ENCODE results near the gene KCNAB2.

The KCNAB2 gene

GRCh38 chr1:6091823-6092109 lies 46.1 kb downstream of the KCNAB2 start:
- Histone ChIP-seq H3K9ac (ENCODE audit: low read length) (no peak overlapping the region), H3F3A (ENCODE audit: insufficient read depth, low read length) (no peaks in the 10 kb centered on the region), H3K27me3 (replicated peaks; ENCODE audit: insufficient read depth, low read length) (no peaks in the 10 kb centered on the region), H3K4me2 (ENCODE audit: low read depth, low read length) (no peak overlapping the region), H4K20me1 (ENCODE audit: insufficient read depth, low read length) (no peaks in the 10 kb centered on the region), H3K36me3 (replicated peaks; ENCODE audit: insufficient read depth, low read length) (no peaks in the 10 kb centered on the region; the same call in 1 of the 2 replicates), H3K4me3 (ENCODE audit: low read length) (no peak overlapping the region), H3K79me2 (ENCODE audit: low read length) (no peaks in the 10 kb centered on the region), H3K4me1 (ENCODE audit: low read length) (no peaks in the 10 kb centered on the region), H3K9me2 (replicated peaks; ENCODE audit: insufficient read depth, low read length) (no peaks in the 10 kb centered on the region), H3K9me3 (replicated peaks; ENCODE audit: insufficient read depth, low read length) (no peaks in the 10 kb centered on the region), H2AFZ (ENCODE audit: low read length) (no peak overlapping the region), H3K27ac (ENCODE audit: low read length) (no peak overlapping the region)
- TF ChIP-seq CTCF (IDR thresholded peaks at IDR 0.05; ENCODE audit: low read length) = no peak
- no peak for TF ChIP-seq EZH2phosphoT487 (IDR thresholded peaks at IDR 0.05; ENCODE audit: low read length)
- no peak for TF ChIP-seq EZH2 (optimal IDR thresholded peaks at IDR 0.05; ENCODE audit: low read depth, low read length)
- DNase-seq = no peak

GRCh38 chr1:6092211-6092610 lies 46.5 kb downstream of the KCNAB2 start:
- Histone ChIP-seq H2AFZ (ENCODE audit: low read length) (no peak overlapping the region), H3K27me3 (replicated peaks; ENCODE audit: insufficient read depth, low read length) (no peaks in the 10 kb centered on the region), H4K20me1 (ENCODE audit: insufficient read depth, low read length) (no peaks in the 10 kb centered on the region), H3K36me3 (replicated peaks; ENCODE audit: insufficient read depth, low read length) (no peaks in the 10 kb centered on the region; the same call in 1 of the 2 replicates), H3K9me2 (replicated peaks; ENCODE audit: insufficient read depth, low read length) (no peaks in the 10 kb centered on the region), H3K4me2 (ENCODE audit: low read depth, low read length) (no peak overlapping the region), H3K9ac (ENCODE audit: low read length) (no peak overlapping the region), H3K27ac (ENCODE audit: low read length) (no peak overlapping the region), H3K4me3 (ENCODE audit: low read length) (no peak overlapping the region), H3K9me3 (replicated peaks; ENCODE audit: insufficient read depth, low read length) (no peaks in the 10 kb centered on the region), H3K79me2 (ENCODE audit: low read length) (no peaks in the 10 kb centered on the region), H3K4me1 (ENCODE audit: low read length) (no peaks in the 10 kb centered on the region), H3F3A (ENCODE audit: insufficient read depth, low read length) (no peaks in the 10 kb centered on the region)
- TF ChIP-seq EZH2 (optimal IDR thresholded peaks at IDR 0.05; ENCODE audit: low read depth, low read length) (no peak), EZH2phosphoT487 (IDR thresholded peaks at IDR 0.05; ENCODE audit: low read length) (no peak), CTCF (IDR thresholded peaks at IDR 0.05; ENCODE audit: low read length) (no peak)
- DNase-seq = no peak

- H3K9me2 ChIP-seq (replicated peaks; ENCODE audit: insufficient read depth, low read length) = no peaks in the 10 kb centered on the region
- no peaks in the 10 kb centered on the region for H4K20me1 ChIP-seq (ENCODE audit: insufficient read depth, low read length)
- no peak overlapping the region for H3K9ac ChIP-seq (ENCODE audit: low read length)
- no peaks in the 10 kb centered on the region; the same call in 1 of the 2 replicates for H3K36me3 ChIP-seq (replicated peaks; ENCODE audit: insufficient read depth, low read length)
- H3K79me2 ChIP-seq (ENCODE audit: low read length) = no peaks in the 10 kb centered on the region
- no peaks in the 10 kb centered on the region for H3K4me1 ChIP-seq (ENCODE audit: low read length)
- no peaks in the 10 kb centered on the region for H3K27me3 ChIP-seq (replicated peaks; ENCODE audit: insufficient read depth, low read length)
- no peak overlapping the region for H3K27ac ChIP-seq (ENCODE audit: low read length)
- H3F3A ChIP-seq (ENCODE audit: insufficient read depth, low read length) = no peaks in the 10 kb centered on the region
- TF ChIP-seq CTCF (IDR thresholded peaks at IDR 0.05; ENCODE audit: low read length) (no peak), EZH2 (optimal IDR thresholded peaks at IDR 0.05; ENCODE audit: low read depth, low read length) (no peak), EZH2phosphoT487 (IDR thresholded peaks at IDR 0.05; ENCODE audit: low read length) (no peak)
- DNase-seq = no peak
- no peaks in the 10 kb centered on the region for H3K9me3 ChIP-seq (replicated peaks; ENCODE audit: insufficient read depth, low read length)
- H3K4me3 ChIP-seq (ENCODE audit: low read length) = no peak overlapping the region
- H2AFZ ChIP-seq (ENCODE audit: low read length) = no peak overlapping the region
- H3K4me2 ChIP-seq (ENCODE audit: low read depth, low read length) = no peak overlapping the region
Observed at GRCh38 chr1:6093071-6093470, 47.4 kb downstream of the KCNAB2 start.

All from MM.1S (cell line).